ENCODE data around the gene FBXW2.
A peak's percentile ranks its signal among the peaks of the same experiment; 100 is the strongest.
"Not testable (repeated sequence)": the region's sequence is repeated elsewhere in the genome, so short reads cannot be mapped to it uniquely, and the experiment has no call there.

Gene FBXW2

GRCh38 chr9:120779227-120779626, 14.0 kb downstream of the FBXW2 start:
- no peak for DNase-seq (ENCODE audit: low read depth in 2 of 2)

- DNase-seq (ENCODE audit: low read depth in 2 of 2) = no peak
These were observed 14.5 kb downstream of the FBXW2 start for GRCh38 chr9:120778758-120779157.

GRCh38 chr9:120777229-120777628, 16.0 kb downstream of the FBXW2 start:
- DNase-seq (ENCODE audit: low read depth in 2 of 2) = no peak

GRCh38 chr9:120776788-120777187, 16.4 kb downstream of the FBXW2 start:
- DNase-seq (ENCODE audit: low read depth in 2 of 2) = no peak

- no peak for DNase-seq (ENCODE audit: low read depth in 2 of 2)
These were observed 17.4 kb downstream of the FBXW2 start for GRCh38 chr9:120775859-120776258.

- no peak for DNase-seq (ENCODE audit: low read depth in 2 of 2)
These were observed 18.5 kb downstream of the FBXW2 start for GRCh38 chr9:120774719-120775118.

GRCh38 chr9:120773256-120773655, 20.0 kb downstream of the FBXW2 start:
- DNase-seq (ENCODE audit: low read depth in 2 of 2) = no peak

- DNase-seq (ENCODE audit: low read depth in 2 of 2) = no peak
These were observed 22.3 kb downstream of the FBXW2 start for GRCh38 chr9:120770931-120771330.

- DNase-seq (ENCODE audit: low read depth in 2 of 2) = no peak
These were observed 24.3 kb downstream of the FBXW2 start for GRCh38 chr9:120768886-120769285.

GRCh38 chr9:120768247-120768646, 25.0 kb downstream of the FBXW2 start:
- no peak for DNase-seq (ENCODE audit: low read depth in 2 of 2)

- DNase-seq (ENCODE audit: low read depth in 2 of 2) = no peak
These were observed 25.8 kb downstream of the FBXW2 start for GRCh38 chr9:120767451-120767850.

- DNase-seq (ENCODE audit: low read depth in 2 of 2) = no peak
These were observed 27.2 kb downstream of the FBXW2 start for GRCh38 chr9:120765910-120766425.

GRCh38 chr9:120764476-120764875, 28.7 kb downstream of the FBXW2 start:
- no peak for DNase-seq (ENCODE audit: low read depth in 2 of 2)

- no peak for DNase-seq (ENCODE audit: low read depth in 2 of 2)
These were observed 32.2 kb downstream of the FBXW2 start for GRCh38 chr9:120761006-120761405.

- no peak for DNase-seq (ENCODE audit: low read depth in 2 of 2)
These were observed 33.3 kb downstream of the FBXW2 start for GRCh38 chr9:120759755-120760400.

- no peak for DNase-seq (ENCODE audit: low read depth in 2 of 2)
These were observed 34.7 kb downstream of the FBXW2 start for GRCh38 chr9:120758544-120758943.

GRCh38 chr9:120757026-120757913, 35.9 kb downstream of the FBXW2 start:
- DNase-seq (ENCODE audit: low read depth in 2 of 2) = no peak

GRCh38 chr9:120756531-120756930, 36.7 kb downstream of the FBXW2 start:
- DNase-seq (ENCODE audit: low read depth in 2 of 2) = no peak

- peak in 1 of 2 experiments; percentile 9 for DNase-seq (ENCODE audit: low read depth in 2 of 2)
These were observed 37.3 kb downstream of the FBXW2 start for GRCh38 chr9:120755810-120756434.

- DNase-seq (ENCODE audit: low read depth in 2 of 2) = no peak
These were observed 38.2 kb downstream of the FBXW2 start for GRCh38 chr9:120755044-120755443.

GRCh38 chr9:120750421-120750820, 42.8 kb downstream of the FBXW2 start:
- DNase-seq (ENCODE audit: low read depth in 2 of 2) = no peak

GRCh38 chr9:120746366-120746765, 46.9 kb downstream of the FBXW2 start:
- not testable (repeated sequence) for DNase-seq (ENCODE audit: low read depth in 2 of 2)
